Thyroid gland (tissue), 4 donors: Measurements from ENCODE around the gene KBTBD12.

Experiments used
- CTCF ChIP-seq, 6 experiments: fragments of 200-600 bp in 3 of 6; fragments of 450-650 bp in 3 of 6; sonication (generic) in 3 of 6; IDR thresholded peaks; one replicate each; pipeline ENCODE4 v1.5.1; 2016 to 2019; ENCODE audit warnings: antibody characterized with exemption in 6 of 6, mild to moderate bottlenecking in 2 of 6, inconsistent platforms in 1 of 6, moderate library complexity in 1 of 6
- POLR2A ChIP-seq, 2 donors: fragments of 450-650 bp; IDR thresholded peaks; one replicate each; pipeline ENCODE4 v1.6.1; 2017; ENCODE audit warnings: antibody characterized with exemption in 2 of 2, mild to moderate bottlenecking in 2 of 2, moderate library complexity in 1 of 2

- TF ChIP-seq CTCF (IDR thresholded peaks at IDR 0.05) (no peak), POLR2A (IDR thresholded peaks at IDR 0.05) (no peak)
These were observed 39.6 kb downstream of the KBTBD12 start for GRCh38 chr3:127954640-127955039.
